ENCODE results near the gene PSMB11.

PSMB11 gene

GRCh38 chr14:23033251-23033727, 8.7 kb upstream of the PSMB11 start:
- no peak for DNase-seq (ENCODE audit: low spot score)
- in situ Hi-C loops (cut with MboI; ENCODE audit: low pct_unique_long_range_greater_than_20kb, low sequenced_read_pairs, unreplicated experiment): no loop called here

DNA sequence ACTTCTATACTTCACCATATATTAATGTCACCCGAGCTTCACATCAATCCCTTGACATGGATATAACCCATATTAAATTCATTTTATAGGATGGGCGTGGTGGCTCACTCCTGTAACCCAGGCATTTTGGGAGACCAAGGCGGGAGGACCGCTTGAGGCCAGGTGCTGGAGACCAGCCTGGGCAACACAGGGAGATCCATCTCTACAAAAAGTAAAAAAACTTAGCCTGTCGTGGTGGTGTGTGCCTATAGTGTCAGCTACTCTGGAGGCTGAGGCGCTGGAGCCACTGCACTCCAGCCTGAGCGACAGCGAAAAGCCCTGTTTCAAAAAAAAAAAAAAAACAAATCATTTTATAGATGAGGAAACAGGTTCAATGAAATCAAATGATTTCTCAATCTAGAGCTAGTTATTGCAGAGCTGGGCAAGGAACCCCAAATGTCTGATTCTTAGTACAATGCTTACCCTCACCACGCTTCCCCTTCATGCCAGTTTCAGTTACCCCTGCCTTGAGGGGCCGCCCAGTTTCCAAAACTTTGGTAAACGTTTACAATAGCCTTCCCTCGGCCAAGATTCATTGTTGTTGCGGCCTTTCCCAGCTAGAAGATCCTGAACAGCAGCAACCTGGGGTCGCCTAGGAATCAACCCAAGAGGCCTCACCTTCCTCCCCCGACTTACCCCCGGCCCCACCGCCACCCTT, 8.1 kb upstream of the PSMB11 start:
- in situ Hi-C loops (cut with MboI; ENCODE audit: low pct_unique_long_range_greater_than_20kb, low sequenced_read_pairs, unreplicated experiment): no loop called here
- DNase-seq (ENCODE audit: low spot score): no peak
- TF ChIP-seq CTCF (IDR thresholded peaks at IDR 0.05; ENCODE audit: extremely low read depth, insufficient read depth, missing control alignments): no peak

More at GRCh38 chr14:23033251-23033727, 8.7 kb upstream of the PSMB11 start:
- no peak for TF ChIP-seq CTCF (IDR thresholded peaks at IDR 0.05; ENCODE audit: extremely low read depth, insufficient read depth, missing control alignments)

GRCh38 chr14:23034498-23035302, 7.3 kb upstream of the PSMB11 start, which contains the start of gene PSMB5:
Gene PSMB5 (minus strand): TSS chr14:23034900. CDS start chr14:23034881, 19 bp downstream.
- peak; percentile 92 for DNase-seq (ENCODE audit: low spot score)
- in situ Hi-C loops (cut with MboI; ENCODE audit: low pct_unique_long_range_greater_than_20kb, low sequenced_read_pairs, unreplicated experiment): no loop called here
- no peak for TF ChIP-seq CTCF (IDR thresholded peaks at IDR 0.05; ENCODE audit: extremely low read depth, insufficient read depth, missing control alignments)

- in situ Hi-C loops (cut with MboI; ENCODE audit: low pct_unique_long_range_greater_than_20kb, low sequenced_read_pairs, unreplicated experiment): no loop called here
Observed at GRCh38 chr14:23035303-23036144, 6.5 kb upstream of the PSMB11 start.

GRCh38 chr14:23040100-23040499, 1.9 kb upstream of the PSMB11 start:
- no peak for DNase-seq (ENCODE audit: low spot score)
- TF ChIP-seq CTCF (IDR thresholded peaks at IDR 0.05; ENCODE audit: extremely low read depth, insufficient read depth, missing control alignments): no peak
- in situ Hi-C loops (cut with MboI; ENCODE audit: low pct_unique_long_range_greater_than_20kb, low sequenced_read_pairs, unreplicated experiment): no loop called here

More at GRCh38 chr14:23035303-23036144, 6.5 kb upstream of the PSMB11 start:
- no peak for DNase-seq (ENCODE audit: low spot score)
- TF ChIP-seq CTCF (IDR thresholded peaks at IDR 0.05; ENCODE audit: extremely low read depth, insufficient read depth, missing control alignments): no peak

GRCh38 chr14:23041729-23042128, 283 bp upstream of the PSMB11 start:
- no peak for DNase-seq (ENCODE audit: low spot score)
- TF ChIP-seq CTCF (IDR thresholded peaks at IDR 0.05; ENCODE audit: extremely low read depth, insufficient read depth, missing control alignments): no peak

More at GRCh38 chr14:23041729-23042128, 283 bp upstream of the PSMB11 start:
- in situ Hi-C loops (cut with MboI; ENCODE audit: low pct_unique_long_range_greater_than_20kb, low sequenced_read_pairs, unreplicated experiment): no loop called here
